Effector memory CD8-positive, alpha-beta T cell (primary cell): ENCODE results near the gene C1orf105.

Source experiments
- ATAC-seq: fragments of 150-1000 bp; cut with Tn5 transposase; replicated peaks from 2 replicates; pipeline ENCODE4 v1.10.0; 2021; ENCODE audit warnings: mild to moderate bottlenecking, moderate library complexity
- DNase-seq, 3 experiments: peaks; one replicate each; pipeline ENCODE4 v3.0.0; 2021
- H3K27ac Mint-ChIP-seq, 2 donors: one replicate each; pipeline ENCODE4 v1.8.0; 2022; ENCODE audit warnings: mild to moderate bottlenecking in 2 of 2, mixed read lengths in 2 of 2, moderate library complexity in 2 of 2
- H3K27me3 Mint-ChIP-seq, 2 donors: one replicate each; pipeline ENCODE4 v1.8.0; 2022; ENCODE audit warnings: mixed read lengths in 2 of 2
- H3K36me3 Mint-ChIP-seq: one replicate; pipeline ENCODE4 v1.8.0; 2022; ENCODE audit warnings: mild to moderate bottlenecking, moderate library complexity, mixed read lengths; ENCODE audit not compliant: insufficient read depth
- H3K4me1 Mint-ChIP-seq, 2 donors: one replicate each; pipeline ENCODE4 v1.8.0; 2022; ENCODE audit warnings: low read depth in 2 of 2, mixed read lengths in 2 of 2
- H3K4me3 Mint-ChIP-seq, 2 donors: one replicate each; pipeline ENCODE4 v1.8.0; 2022; ENCODE audit warnings: mild to moderate bottlenecking in 2 of 2, mixed read lengths in 2 of 2, moderate library complexity in 2 of 2
- H3K9me3 Mint-ChIP-seq, 2 donors: one replicate each; pipeline ENCODE4 v1.8.0; 2022; ENCODE audit warnings: mixed read lengths in 2 of 2

C1orf105 gene

GRCh38 chr1:172386046-172386445 lies 34.4 kb upstream of the C1orf105 start:
- peaks cover 5% of the 10 kb centered on the region for H3K36me3 Mint-ChIP-seq
- peaks cover 2 to 7% of the 10 kb centered on the region in 2 donors for H3K4me1 Mint-ChIP-seq
- no peaks in the 10 kb centered on the region for H3K9me3 Mint-ChIP-seq

DNA sequence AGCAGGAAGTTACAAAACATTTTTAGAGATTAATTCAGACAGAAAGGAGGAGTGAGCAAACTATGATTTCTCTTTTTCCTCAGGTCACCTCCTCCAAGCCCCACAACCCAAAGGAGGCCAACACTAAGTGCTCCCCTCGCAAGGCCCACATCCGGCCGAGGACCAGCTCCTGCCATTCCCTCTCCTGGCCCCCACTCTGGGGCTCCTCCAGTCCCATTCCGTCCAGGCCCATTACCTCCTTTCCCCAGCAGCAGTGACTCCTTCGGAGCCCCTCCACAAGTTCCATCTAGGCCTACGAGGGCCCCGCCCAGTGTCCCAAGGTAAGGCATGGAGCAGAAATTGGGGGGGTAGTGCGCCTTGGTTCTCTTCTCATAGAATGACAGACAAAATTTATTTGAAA lies 32.0 kb upstream of the C1orf105 start:
- ATAC-seq (no peak), DNase-seq (no peak)
- H3K9me3 Mint-ChIP-seq, result no peaks in the 10 kb centered on the region
- no peak overlapping the region for H3K4me3 Mint-ChIP-seq
- H3K36me3 Mint-ChIP-seq, result peaks cover 2% of the 10 kb centered on the region
- H3K4me1 Mint-ChIP-seq, result peaks cover 3 to 9% of the 10 kb centered on the region in 2 donors
- no peaks in the 10 kb centered on the region for H3K27me3 Mint-ChIP-seq
- no peak overlapping the region for H3K27ac Mint-ChIP-seq

More at GRCh38 chr1:172386046-172386445, 34.4 kb upstream of the C1orf105 start:
- DNase-seq (no peak), ATAC-seq (no peak)
- no peak overlapping the region for H3K27ac Mint-ChIP-seq
- H3K27me3 Mint-ChIP-seq, result no peaks in the 10 kb centered on the region
- H3K4me3 Mint-ChIP-seq, result no peak overlapping the region

DNA sequence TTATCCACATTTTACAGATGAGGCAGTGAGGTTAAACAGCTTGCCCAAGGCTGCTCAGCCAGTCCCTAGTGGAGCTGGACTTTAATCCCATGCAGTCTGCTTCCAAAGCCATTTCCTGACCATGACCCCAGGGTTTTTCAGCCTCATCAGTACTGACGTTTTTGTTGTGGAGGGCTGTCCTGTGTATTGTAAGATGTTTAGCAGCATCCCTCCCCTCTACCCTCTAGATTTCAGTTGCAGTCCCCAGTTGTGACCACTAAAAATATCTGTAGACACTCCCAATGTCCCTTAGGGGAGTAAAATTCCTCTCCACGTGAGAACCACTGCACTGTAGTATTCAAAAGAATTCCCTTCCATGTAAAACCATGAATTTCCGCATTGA lies 30.2 kb upstream of the C1orf105 start:
- ATAC-seq, result no peak
- no peak for DNase-seq
- H3K4me3 Mint-ChIP-seq, result no peak overlapping the region
- H3K36me3 Mint-ChIP-seq, result peaks cover 2% of the 10 kb centered on the region
- H3K27me3 Mint-ChIP-seq, result no peaks in the 10 kb centered on the region
- no peaks in the 10 kb centered on the region for H3K9me3 Mint-ChIP-seq
- peaks cover 20 to 25% of the 10 kb centered on the region in 2 donors for H3K4me1 Mint-ChIP-seq
- peak overlapping the region in 1 of 2 donors; percentile 69 for H3K27ac Mint-ChIP-seq

GRCh38 chr1:172390683-172391551 lies 29.6 kb upstream of the C1orf105 start:
- Mint-ChIP-seq H3K27ac (peak overlapping the region in 1 of 2 donors; percentile 69), H3K9me3 (no peaks in the 10 kb centered on the region), H3K4me1 (peaks cover 20 to 25% of the 10 kb centered on the region in 2 donors), H3K27me3 (no peaks in the 10 kb centered on the region), H3K4me3 (peak overlapping the region in 1 of 2 donors; percentile 41), H3K36me3 (peaks cover 2% of the 10 kb centered on the region)
- ATAC-seq, result no peak
- no peak for DNase-seq

DNA sequence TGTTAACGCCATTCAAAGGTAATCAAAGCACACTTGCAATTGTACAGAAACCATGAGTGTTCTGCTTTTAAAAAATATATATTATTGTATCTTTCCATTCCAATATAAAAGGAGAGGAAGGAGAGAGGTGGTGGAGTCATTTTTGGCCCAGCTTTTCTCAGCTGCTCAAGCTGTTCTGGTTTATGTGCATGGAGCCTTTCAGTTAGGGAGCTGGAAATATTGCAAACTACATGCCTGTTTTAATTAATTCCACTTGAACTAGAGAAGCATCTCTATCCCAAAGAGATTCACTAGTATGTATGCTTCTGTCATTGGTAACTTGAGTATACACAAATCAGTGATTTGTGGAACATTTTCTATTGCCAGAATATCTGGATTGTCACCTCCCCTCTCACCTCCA lies 28.5 kb upstream of the C1orf105 start:
- no peaks in the 10 kb centered on the region for H3K9me3 Mint-ChIP-seq
- H3K27me3 Mint-ChIP-seq, result no peaks in the 10 kb centered on the region
- no peak overlapping the region for H3K27ac Mint-ChIP-seq
- ATAC-seq (no peak), DNase-seq (no peak)
- H3K4me3 Mint-ChIP-seq, result no peak overlapping the region
- peaks cover 2% of the 10 kb centered on the region for H3K36me3 Mint-ChIP-seq
- H3K4me1 Mint-ChIP-seq, result peaks cover 20 to 25% of the 10 kb centered on the region in 2 donors

GRCh38 chr1:172393354-172393753 lies 27.1 kb upstream of the C1orf105 start:
- peaks cover 23 to 28% of the 10 kb centered on the region in 2 donors for H3K4me1 Mint-ChIP-seq
- H3K4me3 Mint-ChIP-seq, result no peak overlapping the region
- no peaks in the 10 kb centered on the region for H3K27me3 Mint-ChIP-seq
- peaks cover 2% of the 10 kb centered on the region for H3K36me3 Mint-ChIP-seq
- peak overlapping the region; percentile 85 to 90 for H3K27ac Mint-ChIP-seq
- H3K9me3 Mint-ChIP-seq, result no peaks in the 10 kb centered on the region
- ATAC-seq (no peak), DNase-seq (no peak)

DNA sequence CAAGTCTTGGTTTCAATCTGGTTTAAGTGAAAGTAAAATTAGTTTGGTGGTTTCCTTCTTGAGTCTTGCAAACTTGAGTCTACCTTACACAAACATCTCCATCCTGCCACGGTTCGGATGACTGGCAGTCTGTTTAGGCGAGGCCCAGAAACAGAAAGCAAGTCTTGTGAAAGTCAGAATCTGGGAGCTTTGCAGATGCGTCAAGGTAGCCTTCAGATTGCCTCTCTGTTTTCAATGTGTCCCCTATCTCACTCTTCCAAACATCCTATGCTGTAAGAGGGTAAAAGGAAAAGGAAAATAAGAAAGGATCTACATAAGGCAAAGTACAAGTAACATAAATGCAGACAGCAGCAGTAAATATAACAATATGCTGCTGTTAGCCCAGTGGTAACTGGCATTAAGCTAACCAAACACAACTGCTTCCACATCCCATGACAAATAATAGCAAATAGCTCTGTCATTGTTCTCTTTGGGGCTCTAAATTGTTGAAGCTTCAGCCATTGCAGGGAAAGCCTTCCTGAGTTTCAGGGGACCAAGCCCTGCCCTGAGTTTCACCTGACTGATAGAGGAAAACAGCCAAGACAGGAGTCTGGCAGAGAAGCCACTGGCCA lies 26.2 kb upstream of the C1orf105 start:
- Mint-ChIP-seq H3K36me3 (peaks cover 2% of the 10 kb centered on the region), H3K9me3 (no peaks in the 10 kb centered on the region), H3K27me3 (no peaks in the 10 kb centered on the region), H3K4me3 (peak overlapping the region; percentile 48 to 75), H3K4me1 (peaks cover 28 to 32% of the 10 kb centered on the region in 2 donors), H3K27ac (peak overlapping the region; percentile 85 to 90)
- ATAC-seq, result peak; percentile 98
- DNase-seq, result peak; percentile 43 to 50 (median 46)

GRCh38 chr1:172394811-172395210 lies 25.7 kb upstream of the C1orf105 start:
- Mint-ChIP-seq H3K4me3 (peak overlapping the region; percentile 48 to 75), H3K36me3 (peaks cover 2% of the 10 kb centered on the region), H3K27ac (peak overlapping the region; percentile 85 to 90), H3K9me3 (no peaks in the 10 kb centered on the region), H3K27me3 (no peaks in the 10 kb centered on the region), H3K4me1 (peaks cover 28 to 35% of the 10 kb centered on the region in 2 donors)
- no peak for DNase-seq
- ATAC-seq, result no peak

DNA sequence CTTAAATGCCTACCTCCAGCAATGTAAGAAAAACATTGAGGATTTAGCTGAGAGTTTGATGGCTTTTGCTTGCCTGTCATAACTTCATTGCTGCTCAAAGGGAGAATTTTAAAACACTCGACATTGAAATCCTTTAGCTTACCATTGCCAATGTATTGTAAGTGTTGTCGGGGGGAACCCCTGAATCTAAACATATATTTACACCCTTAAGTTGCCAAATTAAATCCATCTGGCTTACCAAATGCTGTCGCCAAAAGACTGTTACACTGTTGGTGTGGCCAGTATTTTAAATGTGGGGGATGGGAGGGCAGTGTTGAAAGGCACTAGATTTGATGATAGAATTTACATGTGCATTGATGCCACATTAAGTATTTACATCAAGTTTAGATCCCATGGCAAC lies 24.9 kb upstream of the C1orf105 start:
- Mint-ChIP-seq H3K27ac (peak overlapping the region in 1 of 2 donors; percentile 90), H3K36me3 (no peaks in the 10 kb centered on the region), H3K4me3 (no peak overlapping the region), H3K27me3 (no peaks in the 10 kb centered on the region), H3K4me1 (peaks cover 31 to 42% of the 10 kb centered on the region in 2 donors), H3K9me3 (no peaks in the 10 kb centered on the region)
- ATAC-seq (no peak), DNase-seq (no peak)

- no peak overlapping the region for H3K27ac Mint-ChIP-seq
- no peaks in the 10 kb centered on the region for H3K9me3 Mint-ChIP-seq
- DNase-seq (no peak), ATAC-seq (no peak)
- peaks cover 26 to 45% of the 10 kb centered on the region in 2 donors for H3K4me1 Mint-ChIP-seq
- H3K27me3 Mint-ChIP-seq, result no peaks in the 10 kb centered on the region
- H3K36me3 Mint-ChIP-seq, result no peaks in the 10 kb centered on the region
- H3K4me3 Mint-ChIP-seq, result no peak overlapping the region
Observed at GRCh38 chr1:172397221-172397620, 23.3 kb upstream of the C1orf105 start.

DNA sequence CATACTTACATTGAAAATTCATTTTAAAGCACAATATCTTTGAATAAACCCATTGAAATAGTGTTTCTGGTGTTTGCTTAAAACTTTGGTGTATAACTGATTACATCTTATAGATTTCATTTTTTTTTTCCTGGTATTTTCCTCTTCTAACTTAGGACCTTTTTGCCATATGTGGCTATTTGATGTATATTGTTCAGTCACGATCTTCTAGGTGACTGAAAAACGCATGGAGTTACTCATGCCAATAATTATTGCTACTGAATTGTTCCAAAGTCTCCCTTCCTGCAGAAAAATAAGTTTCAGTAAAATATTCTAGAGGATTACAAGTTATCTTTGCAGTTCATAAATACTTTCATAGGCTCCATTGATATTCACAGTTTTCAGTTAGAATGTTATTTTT lies 22.9 kb upstream of the C1orf105 start:
- Mint-ChIP-seq H3K4me3 (no peak overlapping the region), H3K9me3 (no peaks in the 10 kb centered on the region), H3K36me3 (no peaks in the 10 kb centered on the region), H3K4me1 (peaks cover 26 to 45% of the 10 kb centered on the region in 2 donors), H3K27ac (no peak overlapping the region), H3K27me3 (no peaks in the 10 kb centered on the region)
- DNase-seq (no peak), ATAC-seq (no peak)

GRCh38 chr1:172398193-172398592 lies 22.3 kb upstream of the C1orf105 start:
- DNase-seq (no peak), ATAC-seq (no peak)
- no peak overlapping the region for H3K4me3 Mint-ChIP-seq
- H3K36me3 Mint-ChIP-seq, result no peaks in the 10 kb centered on the region
- no peaks in the 10 kb centered on the region for H3K9me3 Mint-ChIP-seq
- H3K4me1 Mint-ChIP-seq, result peaks cover 29 to 50% of the 10 kb centered on the region in 2 donors
- H3K27me3 Mint-ChIP-seq, result no peaks in the 10 kb centered on the region
- H3K27ac Mint-ChIP-seq, result no peak overlapping the region

DNA sequence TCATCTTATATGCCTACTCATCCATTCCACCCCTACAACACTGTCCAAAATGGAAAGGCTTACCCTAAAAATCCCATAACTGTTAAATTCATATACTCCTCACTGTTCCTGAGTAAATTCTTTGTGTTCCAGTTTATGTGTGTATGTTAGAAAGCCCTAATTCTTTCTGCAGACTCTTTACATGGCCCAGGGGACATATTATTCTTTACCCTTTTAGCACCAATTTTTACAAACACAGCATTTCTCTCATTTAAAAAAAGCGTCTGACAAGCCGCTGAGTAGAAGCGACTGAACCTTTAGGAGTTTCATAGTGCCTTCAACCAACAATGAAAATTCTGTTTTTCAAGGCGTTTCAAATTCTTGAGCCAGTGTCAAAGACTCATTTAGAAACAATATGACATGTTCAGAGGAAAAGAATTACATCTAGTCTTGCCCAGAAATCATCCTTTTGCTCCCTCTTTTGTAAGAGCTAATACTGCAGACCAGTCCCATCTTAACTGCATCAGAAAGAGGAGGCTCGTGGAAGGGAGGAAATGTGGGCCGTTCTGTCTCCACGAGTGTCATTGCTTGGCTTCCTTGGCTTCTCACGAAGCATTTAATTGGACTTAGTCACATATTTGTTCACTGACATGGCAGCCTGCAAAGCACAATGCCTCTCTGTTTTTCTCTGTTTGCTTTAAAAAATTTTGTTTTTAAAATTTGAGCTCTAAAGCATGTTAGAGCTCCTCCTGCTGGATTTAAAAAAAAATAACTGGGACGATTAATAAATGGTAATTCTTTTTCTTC lies 21.3 kb upstream of the C1orf105 start:
- peak; percentile 4 to 21 (median 7) for DNase-seq
- Mint-ChIP-seq H3K4me3 (peak overlapping the region; percentile 25 to 63), H3K9me3 (no peaks in the 10 kb centered on the region), H3K4me1 (peaks cover 26 to 46% of the 10 kb centered on the region in 2 donors), H3K27me3 (no peaks in the 10 kb centered on the region), H3K27ac (peak overlapping the region in 1 of 2 donors; percentile 64), H3K36me3 (no peaks in the 10 kb centered on the region)
- peak; percentile 49 for ATAC-seq
